ENCODE measurements around the gene CELA1. TPM values are rescaled to one million over a fixed set of nuclear protein-coding genes. Genes with fewer than 3 reads are reported as not detected.

CELA1 gene
- under 1 TPM in 1 of 4 donors, not detected in 3; 0.19 TPM for polyA plus RNA-seq (ENCODE audit: insufficient read length in 4 of 4)

DNA sequence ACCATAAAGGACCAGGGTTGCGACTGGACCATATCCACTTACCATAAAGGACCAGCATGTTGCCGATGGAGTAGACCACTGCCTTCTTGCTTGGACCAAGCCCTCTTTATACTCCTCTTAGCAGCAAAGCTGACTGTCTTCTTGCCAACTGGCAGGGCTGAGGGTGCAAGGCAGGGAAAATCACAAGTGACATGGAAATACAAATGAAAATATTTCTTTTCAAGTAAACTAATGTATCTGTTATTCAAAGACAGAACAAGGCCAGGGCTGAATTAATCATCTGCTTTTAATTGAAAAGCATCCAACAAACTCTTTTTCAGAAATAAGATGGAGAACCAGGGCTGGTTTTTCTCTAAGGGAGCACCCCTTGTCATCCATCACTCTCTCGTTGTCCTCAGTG, at the start of gene CELA1:
Gene CELA1 (minus strand): TSS at position 99 of the 400 bp plus-strand sequence. CDS start 41 bp downstream, at position 58.
- no peak for DNase-seq (ENCODE audit: low read depth in 4 of 4, low spot score in 3 of 4)

DNA sequence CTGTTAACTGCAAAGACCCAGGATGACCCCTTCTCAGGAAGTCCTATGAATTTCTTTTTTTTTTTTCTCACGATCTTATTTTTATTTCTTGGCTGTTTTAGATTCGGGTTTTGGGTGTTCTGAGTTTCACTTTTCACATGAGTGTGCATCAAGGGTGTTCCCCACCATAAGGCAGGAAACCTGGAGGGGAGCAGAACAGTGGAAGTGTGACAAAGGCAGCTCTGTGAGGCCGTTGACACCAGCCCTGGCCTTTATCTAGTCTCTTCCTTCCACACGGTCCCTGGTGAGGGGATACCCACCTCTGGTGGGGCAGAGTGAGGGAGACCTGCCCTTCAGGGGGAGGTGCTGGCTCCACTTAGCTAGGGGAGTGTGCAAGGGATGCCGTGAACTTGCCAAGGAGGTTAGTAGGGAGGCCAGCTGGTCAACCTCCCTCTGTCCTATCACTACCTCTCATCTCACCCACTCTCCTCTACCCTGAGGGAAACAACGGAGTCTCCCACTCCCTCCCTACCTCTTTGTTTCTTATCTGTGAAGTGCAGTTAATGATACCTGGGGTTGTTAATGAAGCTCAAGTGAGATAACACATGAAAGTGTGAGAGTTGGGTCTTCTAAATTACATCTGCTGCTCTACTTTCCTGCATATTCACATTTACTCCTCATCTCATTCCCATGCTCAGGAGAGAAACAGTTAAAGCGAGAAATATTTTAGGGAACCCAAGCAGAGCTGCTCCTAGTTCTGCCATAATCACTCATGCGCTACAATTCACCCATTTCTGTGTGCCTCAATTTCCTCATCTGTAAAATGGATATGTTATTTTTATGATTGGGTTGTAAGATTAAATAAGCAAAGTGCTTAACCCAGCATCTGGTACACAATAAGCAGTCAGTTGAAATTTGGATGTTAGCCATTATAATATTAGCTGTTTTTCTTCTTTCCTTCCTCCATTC, 49.1 kb upstream of the CELA1 start:
- DNase-seq (ENCODE audit: low read depth in 4 of 4, low spot score in 3 of 4) = no peak

DNA sequence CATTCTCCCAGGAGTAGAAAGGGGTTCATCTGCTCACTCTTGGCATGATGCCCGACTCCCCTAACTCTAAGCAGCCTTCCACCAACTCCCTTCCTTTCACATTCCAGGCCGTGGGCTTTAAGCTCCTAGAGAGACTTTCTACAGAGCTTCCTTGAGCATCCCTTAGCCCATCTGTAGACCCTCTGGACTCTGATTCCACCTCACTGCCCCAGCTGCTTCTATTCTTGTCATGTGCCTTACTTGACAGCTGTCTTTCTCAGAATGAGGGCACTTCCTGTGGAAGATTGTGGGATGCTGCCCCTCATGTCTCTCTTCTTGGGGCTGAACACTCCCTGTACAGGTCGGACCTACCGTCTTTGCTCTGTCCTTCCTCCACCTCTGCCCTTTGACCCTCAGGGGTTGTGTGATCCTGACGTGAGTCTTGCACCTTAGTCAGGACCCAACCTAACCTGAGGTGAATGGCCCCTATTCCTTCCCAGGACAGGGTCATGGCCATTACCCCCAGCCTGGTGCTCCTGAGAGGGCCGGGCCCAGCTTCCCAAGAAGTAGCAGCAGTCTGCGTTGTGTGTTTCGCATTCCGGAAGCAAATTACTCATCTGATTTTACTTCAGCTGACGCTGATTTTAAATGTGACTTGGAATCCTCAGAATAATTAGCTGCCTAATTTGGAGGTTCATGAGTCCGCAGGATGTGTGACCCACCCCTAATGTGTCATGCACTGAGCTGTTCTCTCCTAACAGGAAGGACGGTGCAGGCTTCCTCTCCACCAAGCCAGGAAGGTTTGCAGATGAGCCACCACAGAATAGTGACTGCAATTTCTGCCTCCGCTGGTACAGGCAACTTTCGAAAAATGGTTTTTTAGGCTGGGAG, 47.4 kb upstream of the CELA1 start:
- DNase-seq (ENCODE audit: low read depth in 4 of 4, low spot score in 3 of 4) = no peak

DNA sequence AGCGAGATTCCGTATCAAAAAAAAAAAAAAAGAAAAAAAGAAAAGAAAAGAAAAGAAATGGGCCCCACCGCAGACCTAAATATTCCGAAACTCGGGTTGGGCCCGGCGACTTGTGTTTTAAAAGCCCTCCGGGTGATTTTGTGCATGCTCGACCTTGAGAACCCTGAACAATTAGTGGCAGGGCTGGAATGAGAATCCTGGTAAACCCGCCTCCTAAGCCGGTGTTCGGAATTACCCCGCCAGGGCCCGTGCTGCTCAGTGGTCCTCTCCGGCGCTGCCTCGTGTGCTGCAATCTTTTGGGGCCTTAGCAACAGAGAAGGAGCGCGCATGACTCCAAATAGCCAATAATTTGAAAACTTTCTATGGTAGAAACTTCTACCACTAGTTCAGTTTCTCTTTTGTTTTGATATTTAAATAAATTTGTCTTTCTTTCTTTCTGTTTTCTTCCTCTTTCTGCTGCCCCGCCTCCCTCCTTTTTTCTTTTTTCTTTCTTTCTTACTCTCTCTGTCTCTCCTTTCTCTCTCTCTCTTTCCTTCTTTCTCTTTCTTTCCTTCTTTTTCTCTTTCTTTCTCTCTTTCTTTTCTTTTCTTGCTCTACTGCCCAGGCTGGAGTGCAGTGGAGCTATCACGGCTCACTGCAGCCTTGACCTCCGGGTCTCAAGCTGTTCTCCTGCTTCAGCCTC, 46.2 kb upstream of the CELA1 start:
- no peak for DNase-seq (ENCODE audit: low read depth in 4 of 4, low spot score in 3 of 4)

DNA sequence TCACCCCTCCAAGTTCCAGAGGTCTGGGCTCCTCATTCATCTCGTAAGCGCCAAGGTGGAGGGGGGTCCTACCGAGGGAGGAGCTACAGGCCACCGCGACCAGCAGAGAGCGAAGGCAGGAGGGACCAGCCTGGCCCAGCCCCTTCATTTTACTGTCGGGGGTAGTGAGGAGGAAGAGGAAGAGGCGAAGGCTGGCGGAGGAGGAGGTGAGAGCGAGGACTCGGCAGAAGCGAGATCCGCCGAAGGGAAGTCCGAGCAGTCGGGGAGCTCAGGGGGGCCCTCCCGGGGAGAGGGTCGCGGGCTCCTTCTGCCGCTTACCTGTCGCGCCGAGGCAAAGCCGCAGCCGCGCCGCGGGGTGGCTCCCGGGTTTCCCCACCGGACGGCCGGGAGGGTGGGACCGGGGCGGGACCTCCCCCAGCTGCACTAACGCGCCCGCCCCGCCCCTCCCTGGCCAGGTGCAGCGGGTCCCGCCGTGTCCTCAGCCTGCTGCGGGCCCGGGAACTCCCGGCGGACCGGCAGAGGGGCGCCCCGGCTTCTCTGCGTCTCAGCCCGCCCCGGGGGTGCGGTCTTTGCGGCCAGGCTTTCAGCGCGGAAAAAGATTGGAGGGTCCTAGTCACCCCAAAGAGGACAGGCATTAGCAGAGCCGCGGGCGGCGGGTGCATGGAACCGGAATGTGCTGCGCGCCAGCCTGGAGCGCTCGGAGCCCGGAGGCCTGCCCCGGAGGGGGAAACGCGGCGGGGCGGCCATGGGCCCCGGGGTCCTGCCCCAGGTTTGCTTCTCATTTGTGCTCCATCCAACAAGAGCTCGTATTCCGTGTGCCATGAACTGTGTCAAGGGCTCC, 45.0 kb upstream of the CELA1 start, which contains the start of gene GALNT6:
Gene GALNT6 (minus strand): TSS at position 124 of the 841 bp plus-strand sequence. CDS start 11,625 bp downstream, outside the sequence.
- no peak for DNase-seq (ENCODE audit: low read depth in 4 of 4, low spot score in 3 of 4)

DNA sequence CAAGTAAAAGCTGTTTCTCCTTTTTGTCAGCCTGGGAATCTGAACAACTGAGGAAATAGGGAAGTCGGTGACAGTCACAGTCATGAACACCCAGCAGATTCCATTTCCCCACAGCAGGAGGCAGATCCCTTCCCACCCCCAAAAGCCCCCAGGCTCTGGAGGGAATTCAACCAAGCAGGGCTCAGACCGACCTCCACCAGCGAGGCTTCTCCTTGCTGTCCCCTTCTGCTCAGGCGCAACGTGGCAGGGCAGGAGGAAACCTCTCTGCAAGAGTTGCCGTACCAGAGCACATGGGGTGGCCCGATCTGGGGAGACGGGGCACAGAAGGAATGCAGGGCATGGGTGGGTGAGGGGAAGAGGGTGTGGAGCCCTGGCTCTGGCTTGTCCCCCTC, 44.4 kb upstream of the CELA1 start:
- DNase-seq (ENCODE audit: low read depth in 4 of 4, low spot score in 3 of 4) = no peak

DNA sequence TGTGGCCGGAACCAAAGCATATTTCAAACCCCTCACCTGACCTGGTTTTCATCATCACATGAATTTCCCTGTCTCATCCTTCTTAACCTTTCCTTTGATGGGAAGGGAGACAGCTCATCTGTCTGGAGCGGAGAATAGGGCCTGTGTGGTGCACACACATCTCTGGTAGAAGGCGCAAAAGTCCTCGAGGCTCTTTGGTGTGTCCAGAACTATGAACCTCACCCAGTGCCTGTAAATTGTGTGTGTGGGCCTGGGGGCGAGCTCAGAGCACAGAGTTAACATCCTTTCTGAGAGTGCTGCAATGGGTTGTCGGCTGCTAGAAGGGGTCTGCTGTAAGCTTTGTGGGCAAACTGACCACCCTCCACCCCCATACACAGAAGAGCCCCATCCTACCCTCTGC, 44.0 kb upstream of the CELA1 start:
- no peak for DNase-seq (ENCODE audit: low read depth in 4 of 4, low spot score in 3 of 4)

DNA sequence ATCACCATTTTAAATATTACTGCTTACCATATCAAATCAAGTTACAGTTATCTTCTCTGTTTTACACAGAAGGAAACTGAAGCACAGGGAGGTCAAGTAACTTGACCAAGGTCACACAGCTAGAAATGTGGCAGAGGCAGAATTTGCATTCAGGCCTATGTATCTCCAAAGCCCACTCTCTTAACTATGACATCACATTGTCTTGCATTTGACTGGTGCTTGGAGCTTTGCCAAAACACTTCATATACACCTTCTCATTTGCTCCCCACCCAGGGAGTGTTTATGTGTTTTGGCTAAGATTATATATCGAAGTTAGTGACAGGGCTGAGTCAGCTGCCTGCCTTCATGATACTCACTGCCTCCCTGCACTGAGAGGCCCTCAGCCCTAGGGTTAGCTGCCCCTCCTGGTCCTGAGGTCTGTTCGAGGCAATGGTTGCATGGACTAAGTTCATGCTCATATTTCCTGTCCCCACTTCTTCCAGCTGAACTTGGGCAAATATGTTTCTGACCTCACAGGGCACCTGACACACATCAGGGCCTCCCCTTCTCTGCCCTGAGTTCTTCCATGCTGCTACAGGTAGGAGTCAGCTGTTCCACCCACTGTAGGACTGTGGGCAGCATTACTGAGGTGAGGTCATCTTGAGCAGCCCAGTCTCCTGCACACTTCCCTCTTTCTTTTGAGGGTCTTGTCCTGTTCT, 43.0 kb upstream of the CELA1 start:
- no peak for DNase-seq (ENCODE audit: low read depth in 4 of 4, low spot score in 3 of 4)

DNA sequence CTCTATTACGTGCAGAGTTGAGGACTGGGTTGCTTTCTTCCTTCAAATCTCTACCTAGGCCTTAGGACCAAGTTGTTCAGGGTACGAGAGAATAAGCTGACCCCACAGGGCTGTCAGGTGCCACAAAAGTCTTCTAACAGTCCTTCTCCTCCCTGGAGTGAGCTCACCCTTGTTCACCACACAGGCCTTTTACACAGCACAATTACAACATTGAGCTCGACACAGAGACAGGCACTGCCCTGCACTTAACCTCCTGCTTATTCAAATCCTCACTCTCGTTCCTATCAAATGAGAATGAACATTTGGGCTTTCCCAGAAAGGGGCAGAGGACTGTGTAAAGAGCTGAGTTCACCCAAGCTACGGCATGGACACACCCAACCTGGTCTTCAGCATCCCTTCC, 42.4 kb upstream of the CELA1 start:
- no peak for DNase-seq (ENCODE audit: low read depth in 4 of 4, low spot score in 3 of 4)

DNA sequence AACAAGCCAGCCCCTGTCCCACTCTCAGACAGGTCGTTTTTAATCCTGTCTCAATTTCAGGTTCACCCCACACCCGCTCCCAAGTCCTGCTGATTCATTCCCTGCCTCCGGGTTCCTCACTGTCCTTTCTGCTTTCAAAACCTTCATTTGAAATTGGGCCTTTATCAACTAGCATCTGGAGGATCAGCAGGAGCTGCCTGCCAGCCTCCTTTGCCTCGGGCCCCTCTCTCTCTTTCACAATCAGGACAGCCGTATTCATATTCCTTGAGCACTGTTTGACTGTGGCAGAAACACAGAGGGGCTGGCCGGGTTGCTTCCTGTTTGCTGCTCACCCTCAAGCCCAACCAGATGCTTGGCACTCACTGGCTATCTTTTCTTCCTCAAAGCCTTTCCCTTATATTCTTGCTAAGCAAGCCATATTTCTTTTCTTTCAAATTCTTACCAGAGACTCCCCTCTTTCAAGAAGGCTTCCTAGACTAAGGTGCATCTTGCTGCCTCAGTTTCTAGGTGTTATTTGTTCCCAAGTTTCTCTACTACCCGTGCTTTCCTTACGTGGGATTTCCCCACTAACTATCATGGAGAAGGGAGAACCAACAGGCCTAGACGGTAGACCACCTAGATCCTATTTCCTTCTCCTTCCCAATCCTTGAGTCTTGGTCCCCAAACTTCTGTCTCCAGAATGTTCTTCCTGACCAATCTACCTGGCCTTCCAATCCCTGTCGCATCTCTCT, 41.8 kb upstream of the CELA1 start:
- DNase-seq (ENCODE audit: low read depth in 4 of 4, low spot score in 3 of 4) = no peak

DNA sequence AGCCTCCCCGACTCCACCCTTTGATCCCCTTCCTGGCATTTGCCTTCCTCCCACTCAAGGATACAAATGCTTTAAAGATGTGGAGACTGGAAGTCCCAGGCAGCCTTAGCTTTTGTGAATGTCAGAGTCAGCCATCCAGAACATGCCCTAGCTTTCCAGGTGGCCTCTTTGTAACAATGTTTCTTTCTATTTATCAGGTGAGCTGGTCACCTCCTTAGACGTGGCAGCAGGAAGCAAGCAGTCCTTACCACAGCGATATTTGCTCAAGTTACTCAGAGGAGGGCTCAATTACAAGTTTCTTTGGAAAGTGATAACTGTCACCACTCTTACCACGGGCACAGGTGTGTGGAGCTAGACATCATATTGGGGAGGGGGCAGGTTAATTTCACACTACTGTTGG, 39.9 kb upstream of the CELA1 start:
- DNase-seq (ENCODE audit: low read depth in 4 of 4, low spot score in 3 of 4) = no peak

DNA sequence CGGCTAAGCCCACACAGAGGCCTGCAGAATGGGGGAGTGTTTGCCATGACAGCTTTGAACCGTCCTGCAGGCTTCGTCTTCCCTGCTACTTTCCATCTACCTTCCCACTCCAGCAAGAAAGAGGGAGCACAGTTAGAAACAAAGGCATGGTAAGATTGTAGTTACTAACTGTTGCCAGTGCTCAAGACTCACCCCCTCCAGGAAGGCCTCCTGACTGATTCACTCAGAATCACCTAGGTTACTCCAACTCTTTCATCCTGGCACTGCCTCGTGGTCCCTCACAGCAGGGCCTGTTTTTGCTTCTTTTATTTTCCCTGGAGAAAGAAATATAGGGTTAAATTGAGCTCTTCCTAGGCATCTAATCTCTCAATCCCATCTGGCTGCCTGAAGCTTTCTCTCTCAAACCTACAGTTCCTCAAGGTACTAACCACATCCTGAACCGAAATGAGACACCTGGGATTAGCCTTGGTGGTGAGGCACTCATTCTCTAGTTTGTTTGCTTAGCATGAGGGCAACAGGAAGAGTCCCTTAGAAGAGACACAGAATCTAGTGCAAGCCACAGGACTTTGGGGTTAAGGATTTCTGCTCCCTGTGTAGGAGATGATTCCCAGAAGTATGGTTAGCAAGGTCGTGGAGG, 36.9 kb upstream of the CELA1 start:
- DNase-seq (ENCODE audit: low read depth in 4 of 4, low spot score in 3 of 4) = no peak

DNA sequence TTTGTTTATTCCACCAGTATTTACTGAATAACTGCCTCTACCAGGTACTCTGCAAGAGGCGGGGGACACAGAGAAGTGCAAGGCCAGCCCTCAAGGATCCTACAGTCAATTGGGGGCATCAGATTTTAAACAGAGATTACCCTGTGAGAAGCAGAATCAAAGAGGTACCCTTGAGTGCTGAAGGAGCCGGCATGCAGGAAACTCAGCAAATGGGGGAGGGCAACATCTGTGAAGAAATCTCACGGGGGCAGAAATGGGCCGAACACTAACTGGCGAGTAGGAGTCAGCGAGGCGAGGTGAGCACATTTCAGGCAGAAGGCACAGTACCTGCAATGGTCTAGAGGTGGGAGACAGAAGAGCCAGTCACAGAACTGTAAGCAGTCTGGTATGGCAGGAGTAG, 35.7 kb upstream of the CELA1 start:
- no peak for DNase-seq (ENCODE audit: low read depth in 4 of 4, low spot score in 3 of 4)

DNA sequence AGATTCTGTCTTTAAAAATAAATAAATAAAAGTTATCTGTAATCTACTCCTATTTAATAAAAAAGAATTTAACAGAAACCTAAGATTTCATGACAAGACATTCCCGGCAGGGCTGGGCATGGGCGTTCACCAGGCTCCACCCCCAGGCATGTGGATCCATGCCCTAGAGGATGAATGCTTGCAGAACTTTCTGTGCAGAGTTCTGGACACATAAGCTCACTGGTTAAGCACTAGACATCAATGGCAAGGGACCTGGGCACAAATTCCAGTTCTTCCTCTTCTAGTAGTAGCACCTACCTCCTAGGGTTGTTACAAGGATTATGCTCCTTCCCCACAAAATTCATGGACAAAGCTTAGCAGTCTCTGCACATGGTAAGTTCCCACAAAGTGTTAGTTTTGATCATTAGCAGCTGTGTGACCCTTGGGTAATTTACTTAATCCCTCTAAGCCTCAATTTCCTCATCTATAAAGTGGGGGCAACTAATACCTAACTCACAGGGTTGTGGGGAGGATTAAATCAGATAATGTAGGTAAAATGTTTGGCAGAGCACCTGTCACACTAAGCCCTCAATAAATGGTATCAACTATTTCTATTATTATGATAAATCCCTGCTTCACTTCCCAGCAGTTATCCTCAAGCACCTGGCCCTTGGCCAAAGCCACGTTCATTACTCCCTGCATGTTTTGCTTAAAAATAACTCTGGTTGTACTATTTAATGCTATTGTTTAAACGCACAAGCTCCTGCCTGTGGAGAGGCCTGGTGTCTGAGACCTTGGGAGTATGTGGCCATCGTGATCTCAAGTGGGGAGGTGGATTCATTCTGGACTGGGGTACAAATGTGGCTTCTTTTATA, 35.0 kb upstream of the CELA1 start:
- DNase-seq (ENCODE audit: low read depth in 4 of 4, low spot score in 3 of 4) = no peak

DNA sequence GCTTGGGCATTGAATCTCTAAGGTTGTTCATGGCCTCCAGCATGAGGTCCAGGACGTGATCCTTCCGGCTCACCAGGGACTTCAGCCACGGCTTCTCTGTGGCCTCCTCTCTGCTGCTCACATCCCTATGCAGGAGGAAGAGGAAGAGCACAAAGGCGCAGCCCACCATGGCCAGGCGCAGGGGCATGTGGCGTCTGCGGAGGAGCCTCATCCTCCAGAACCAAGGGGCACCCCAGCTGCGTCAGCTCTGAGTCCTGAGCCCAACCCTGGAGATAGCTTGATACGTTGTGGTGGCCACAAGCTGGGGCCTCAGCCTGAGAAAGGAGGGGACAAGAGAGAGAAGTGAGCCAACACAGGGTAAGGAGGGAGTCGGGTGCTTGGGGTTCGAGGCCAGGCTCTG, 33.1 kb upstream of the CELA1 start:
- no peak for DNase-seq (ENCODE audit: low read depth in 4 of 4, low spot score in 3 of 4)

DNA sequence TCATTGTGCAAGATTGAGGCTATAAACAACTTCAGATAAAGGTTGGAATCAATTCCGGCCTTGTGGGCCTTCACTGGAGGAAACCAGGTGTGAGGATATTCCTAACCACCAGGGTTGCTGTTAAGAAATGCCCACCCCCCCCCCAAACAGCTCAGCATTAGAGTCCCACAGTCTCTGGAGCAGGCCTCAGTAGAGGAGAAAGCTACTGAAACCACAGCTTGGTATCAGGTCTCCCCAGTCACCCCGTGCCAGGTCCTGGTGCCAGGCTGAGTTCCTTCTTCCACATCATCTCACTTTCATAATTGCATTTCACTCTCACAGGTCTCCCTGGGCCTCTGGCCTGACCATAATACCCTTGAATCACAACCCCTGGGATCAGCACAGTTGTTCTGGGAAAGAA, 32.3 kb upstream of the CELA1 start:
- no peak for DNase-seq (ENCODE audit: low read depth in 4 of 4, low spot score in 3 of 4)
